ENCODE results near the gene MRGPRF.
A peak's percentile ranks its signal among the peaks of the same experiment; 100 is the strongest.

Gene MRGPRF

GRCh38 chr11:69011624-69012091 is 1.4 kb downstream of the MRGPRF start:
- no peak overlapping the region for H3K18ac ChIP-seq (ENCODE audit: low read length)
- H2AK5ac ChIP-seq (ENCODE audit: low read length) = no peak overlapping the region
- DNase-seq = no peak
- H3K56ac ChIP-seq (ENCODE audit: low read length) = no peak overlapping the region
- H2BK120ac ChIP-seq (ENCODE audit: low read depth, low read length) = no peak overlapping the region
- H4K5ac ChIP-seq (ENCODE audit: low read length) = no peak overlapping the region
- no CpG with 5 or more reads among the region's 9 CpGs for WGBS (ENCODE audit: extremely low coverage, insufficient coverage, low lambda C conversion rate)
- peaks cover 7% of the 10 kb centered on the region for H3K4me1 ChIP-seq (ENCODE audit: control insufficient read depth, low read depth, low read length)
- no peak overlapping the region for H3K27ac ChIP-seq (ENCODE audit: low read depth, low read length)
- no peak overlapping the region for H3K4ac ChIP-seq (ENCODE audit: low read depth, low read length)
- H3K4me3 ChIP-seq (ENCODE audit: low read length) = no peak overlapping the region
- H3K23ac ChIP-seq (ENCODE audit: low read length) = no peak overlapping the region
- H3K79me2 ChIP-seq (ENCODE audit: control insufficient read depth, insufficient read depth, low read length) = no peaks in the 10 kb centered on the region
- no peak overlapping the region for H3K9ac ChIP-seq (ENCODE audit: low read length)
- H4K8ac ChIP-seq (ENCODE audit: low read depth, low read length) = no peak overlapping the region
- H3K4me2 ChIP-seq (ENCODE audit: low read length) = no peak overlapping the region
- H2BK15ac ChIP-seq (replicated peaks; ENCODE audit: low read depth) = no peak overlapping the region
- H3K27me3 ChIP-seq (ENCODE audit: insufficient read depth, low read length, poor library complexity) = no peaks in the 10 kb centered on the region
- no peak overlapping the region for H2BK5ac ChIP-seq (ENCODE audit: low read length)
- no peaks in the 10 kb centered on the region for H3K79me1 ChIP-seq (ENCODE audit: low read length)
- H3K36me3 ChIP-seq (ENCODE audit: control insufficient read depth, insufficient read depth, low read length) = no peaks in the 10 kb centered on the region

- Histone ChIP-seq H4K5ac (ENCODE audit: low read length) (no peak overlapping the region), H3K27ac (ENCODE audit: low read depth, low read length) (no peak overlapping the region), H3K36me3 (ENCODE audit: control insufficient read depth, insufficient read depth, low read length) (no peaks in the 10 kb centered on the region), H3K79me2 (ENCODE audit: control insufficient read depth, insufficient read depth, low read length) (no peaks in the 10 kb centered on the region), H3K27me3 (ENCODE audit: insufficient read depth, low read length, poor library complexity) (no peaks in the 10 kb centered on the region), H3K4me3 (ENCODE audit: low read length) (no peak overlapping the region), H3K4me1 (ENCODE audit: control insufficient read depth, low read depth, low read length) (peaks cover 7% of the 10 kb centered on the region), H3K18ac (ENCODE audit: low read length) (peak overlapping the region; percentile 54), H3K23ac (ENCODE audit: low read length) (peak overlapping the region; percentile 89), H3K9ac (ENCODE audit: low read length) (peak overlapping the region; percentile 65), H2BK15ac (replicated peaks; ENCODE audit: low read depth) (no peak overlapping the region), H2AK5ac (ENCODE audit: low read length) (no peak overlapping the region), H3K79me1 (ENCODE audit: low read length) (no peaks in the 10 kb centered on the region), H3K56ac (ENCODE audit: low read length) (peak overlapping the region; percentile 88), H4K8ac (ENCODE audit: low read depth, low read length) (no peak overlapping the region), H3K4me2 (ENCODE audit: low read length) (peak overlapping the region; percentile 68), H3K4ac (ENCODE audit: low read depth, low read length) (no peak overlapping the region), H2BK5ac (ENCODE audit: low read length) (no peak overlapping the region), H2BK120ac (ENCODE audit: low read depth, low read length) (no peak overlapping the region)
- peak; percentile 74 for DNase-seq
- WGBS (ENCODE audit: extremely low coverage, insufficient coverage, low lambda C conversion rate) = no CpG with 5 or more reads among the region's 43 CpGs
Observed at GRCh38 chr11:69010964-69011623, 2.0 kb downstream of the MRGPRF start.

- no peaks in the 10 kb centered on the region for H3K27me3 ChIP-seq (ENCODE audit: insufficient read depth, low read length, poor library complexity)
- no peak overlapping the region for H3K4ac ChIP-seq (ENCODE audit: low read depth, low read length)
- no peaks in the 10 kb centered on the region for H3K79me1 ChIP-seq (ENCODE audit: low read length)
- H3K23ac ChIP-seq (ENCODE audit: low read length) = peak overlapping the region; percentile 1
- no peak overlapping the region for H2BK5ac ChIP-seq (ENCODE audit: low read length)
- H2AK5ac ChIP-seq (ENCODE audit: low read length) = peak overlapping the region; percentile 43
- H3K4me1 ChIP-seq (ENCODE audit: control insufficient read depth, low read depth, low read length) = peaks cover 7% of the 10 kb centered on the region
- no peaks in the 10 kb centered on the region for H3K36me3 ChIP-seq (ENCODE audit: control insufficient read depth, insufficient read depth, low read length)
- no peak overlapping the region for H3K4me3 ChIP-seq (ENCODE audit: low read length)
- H4K8ac ChIP-seq (ENCODE audit: low read depth, low read length) = no peak overlapping the region
- no peak overlapping the region for H3K27ac ChIP-seq (ENCODE audit: low read depth, low read length)
- H3K56ac ChIP-seq (ENCODE audit: low read length) = peak overlapping the region; percentile 88
- peak overlapping the region; percentile 65 for H3K9ac ChIP-seq (ENCODE audit: low read length)
- peak overlapping the region; percentile 24 for H3K18ac ChIP-seq (ENCODE audit: low read length)
- whole genome bisulfite sequencing (ENCODE audit: extremely low coverage, insufficient coverage, low lambda C conversion rate) = no CpG with 5 or more reads among the region's 9 CpGs
- no peak overlapping the region for H2BK120ac ChIP-seq (ENCODE audit: low read depth, low read length)
- no peak for DNase-seq
- no peaks in the 10 kb centered on the region for H3K79me2 ChIP-seq (ENCODE audit: control insufficient read depth, insufficient read depth, low read length)
- H3K4me2 ChIP-seq (ENCODE audit: low read length) = peak overlapping the region; percentile 68
- H2BK15ac ChIP-seq (replicated peaks; ENCODE audit: low read depth) = no peak overlapping the region
- no peak overlapping the region for H4K5ac ChIP-seq (ENCODE audit: low read length)
Observed at GRCh38 chr11:69010361-69010891, 2.6 kb downstream of the MRGPRF start.

GRCh38 chr11:69009441-69010211 is 3.4 kb downstream of the MRGPRF start:
- H3K18ac ChIP-seq (ENCODE audit: low read length) = no peak overlapping the region
- H3K4me2 ChIP-seq (ENCODE audit: low read length) = no peak overlapping the region
- peak overlapping the region; percentile 34 for H3K56ac ChIP-seq (ENCODE audit: low read length)
- no peak overlapping the region for H3K9ac ChIP-seq (ENCODE audit: low read length)
- H3K23ac ChIP-seq (ENCODE audit: low read length) = no peak overlapping the region
- H3K79me1 ChIP-seq (ENCODE audit: low read length) = no peaks in the 10 kb centered on the region
- WGBS (ENCODE audit: extremely low coverage, insufficient coverage, low lambda C conversion rate) = no CpG with 5 or more reads among the region's 16 CpGs
- no peak overlapping the region for H2BK120ac ChIP-seq (ENCODE audit: low read depth, low read length)
- no peak overlapping the region for H3K4ac ChIP-seq (ENCODE audit: low read depth, low read length)
- H4K8ac ChIP-seq (ENCODE audit: low read depth, low read length) = no peak overlapping the region
- H3K4me3 ChIP-seq (ENCODE audit: low read length) = no peak overlapping the region
- no peaks in the 10 kb centered on the region for H3K27me3 ChIP-seq (ENCODE audit: insufficient read depth, low read length, poor library complexity)
- H2BK15ac ChIP-seq (replicated peaks; ENCODE audit: low read depth) = no peak overlapping the region
- no peaks in the 10 kb centered on the region for H3K79me2 ChIP-seq (ENCODE audit: control insufficient read depth, insufficient read depth, low read length)
- H4K5ac ChIP-seq (ENCODE audit: low read length) = no peak overlapping the region
- H3K27ac ChIP-seq (ENCODE audit: low read depth, low read length) = no peak overlapping the region
- H3K36me3 ChIP-seq (ENCODE audit: control insufficient read depth, insufficient read depth, low read length) = no peaks in the 10 kb centered on the region
- H2BK5ac ChIP-seq (ENCODE audit: low read length) = no peak overlapping the region
- H2AK5ac ChIP-seq (ENCODE audit: low read length) = no peak overlapping the region
- DNase-seq = no peak
- peaks cover 7% of the 10 kb centered on the region for H3K4me1 ChIP-seq (ENCODE audit: control insufficient read depth, low read depth, low read length)

- H3K27ac ChIP-seq (ENCODE audit: low read depth, low read length) = no peak overlapping the region
- H3K4me2 ChIP-seq (ENCODE audit: low read length) = no peak overlapping the region
- no peaks in the 10 kb centered on the region for H3K36me3 ChIP-seq (ENCODE audit: control insufficient read depth, insufficient read depth, low read length)
- no peak overlapping the region for H2BK5ac ChIP-seq (ENCODE audit: low read length)
- no peak overlapping the region for H3K4ac ChIP-seq (ENCODE audit: low read depth, low read length)
- H2AK5ac ChIP-seq (ENCODE audit: low read length) = no peak overlapping the region
- no CpG with 5 or more reads among the region's 17 CpGs for WGBS (ENCODE audit: extremely low coverage, insufficient coverage, low lambda C conversion rate)
- DNase-seq = peak; percentile 85
- peak overlapping the region; percentile 34 for H3K56ac ChIP-seq (ENCODE audit: low read length)
- H3K9ac ChIP-seq (ENCODE audit: low read length) = no peak overlapping the region
- H3K4me1 ChIP-seq (ENCODE audit: control insufficient read depth, low read depth, low read length) = peaks cover 4% of the 10 kb centered on the region
- no peak overlapping the region for H3K18ac ChIP-seq (ENCODE audit: low read length)
- no peaks in the 10 kb centered on the region for H3K27me3 ChIP-seq (ENCODE audit: insufficient read depth, low read length, poor library complexity)
- no peak overlapping the region for H4K5ac ChIP-seq (ENCODE audit: low read length)
- no peaks in the 10 kb centered on the region for H3K79me2 ChIP-seq (ENCODE audit: control insufficient read depth, insufficient read depth, low read length)
- H2BK15ac ChIP-seq (replicated peaks; ENCODE audit: low read depth) = no peak overlapping the region
- no peak overlapping the region for H3K4me3 ChIP-seq (ENCODE audit: low read length)
- no peak overlapping the region for H3K23ac ChIP-seq (ENCODE audit: low read length)
- no peaks in the 10 kb centered on the region for H3K79me1 ChIP-seq (ENCODE audit: low read length)
- H4K8ac ChIP-seq (ENCODE audit: low read depth, low read length) = no peak overlapping the region
- H2BK120ac ChIP-seq (ENCODE audit: low read depth, low read length) = no peak overlapping the region
Observed at GRCh38 chr11:69008737-69009440, 4.2 kb downstream of the MRGPRF start.
